Activated naive CD8-positive, alpha-beta T cell (primary cell): Measurements from ENCODE around the gene TXNDC11.

ENCODE experiments used
- H3K27ac Mint-ChIP-seq: one replicate; pipeline ENCODE4 v1.8.0; 2021; ENCODE audit warnings: mixed read lengths
- H3K27me3 Mint-ChIP-seq: one replicate; pipeline ENCODE4 v1.8.0; 2021; ENCODE audit warnings: mixed read lengths
- H3K36me3 Mint-ChIP-seq: one replicate; pipeline ENCODE4 v1.8.0; 2021; ENCODE audit warnings: mixed read lengths
- H3K4me1 Mint-ChIP-seq: one replicate; pipeline ENCODE4 v1.8.0; 2021; ENCODE audit warnings: low read depth, mixed read lengths
- H3K4me3 Mint-ChIP-seq: one replicate; pipeline ENCODE4 v1.8.0; 2021; ENCODE audit warnings: mild to moderate bottlenecking, mixed read lengths
- H3K9me3 Mint-ChIP-seq: one replicate; pipeline ENCODE4 v1.8.0; 2021; ENCODE audit warnings: low read depth, mixed read lengths

The TXNDC11 gene

GRCh38 chr16:11759163-11759834 lies 16.6 kb upstream of the TXNDC11 start:
- Mint-ChIP-seq H3K9me3 (no peaks in the 10 kb centered on the region), H3K4me1 (no peaks in the 10 kb centered on the region), H3K4me3 (no peak overlapping the region), H3K27ac (no peak overlapping the region), H3K36me3 (peaks cover 10% of the 10 kb centered on the region), H3K27me3 (no peaks in the 10 kb centered on the region)

GRCh38 chr16:11757671-11758545 lies 15.3 kb upstream of the TXNDC11 start:
- H3K9me3 Mint-ChIP-seq, result no peaks in the 10 kb centered on the region
- H3K36me3 Mint-ChIP-seq, result peaks cover 13% of the 10 kb centered on the region
- H3K27ac Mint-ChIP-seq, result no peak overlapping the region
- H3K27me3 Mint-ChIP-seq, result no peaks in the 10 kb centered on the region
- H3K4me1 Mint-ChIP-seq, result no peaks in the 10 kb centered on the region
- H3K4me3 Mint-ChIP-seq, result no peak overlapping the region

- Mint-ChIP-seq H3K36me3 (peaks cover 15% of the 10 kb centered on the region), H3K9me3 (no peaks in the 10 kb centered on the region), H3K27ac (no peak overlapping the region), H3K4me3 (no peak overlapping the region), H3K4me1 (no peaks in the 10 kb centered on the region), H3K27me3 (no peaks in the 10 kb centered on the region)
These were observed 13.6 kb upstream of the TXNDC11 start for GRCh38 chr16:11756248-11756647.

GRCh38 chr16:11755022-11755760 lies 12.5 kb upstream of the TXNDC11 start:
- Mint-ChIP-seq H3K27me3 (no peaks in the 10 kb centered on the region), H3K27ac (no peak overlapping the region), H3K4me1 (no peaks in the 10 kb centered on the region), H3K9me3 (no peaks in the 10 kb centered on the region), H3K4me3 (no peak overlapping the region), H3K36me3 (peaks cover 13% of the 10 kb centered on the region)

GRCh38 chr16:11752856-11753255 lies 10.2 kb upstream of the TXNDC11 start:
- Mint-ChIP-seq H3K27me3 (no peaks in the 10 kb centered on the region), H3K27ac (peak overlapping the region; percentile 24), H3K9me3 (no peaks in the 10 kb centered on the region), H3K4me3 (no peak overlapping the region), H3K36me3 (peaks cover 15% of the 10 kb centered on the region), H3K4me1 (no peaks in the 10 kb centered on the region)

GRCh38 chr16:11750056-11750455 lies 7.4 kb upstream of the TXNDC11 start:
- Mint-ChIP-seq H3K4me3 (no peak overlapping the region), H3K27ac (no peak overlapping the region), H3K36me3 (peaks cover 9% of the 10 kb centered on the region), H3K27me3 (no peaks in the 10 kb centered on the region), H3K4me1 (no peaks in the 10 kb centered on the region), H3K9me3 (no peaks in the 10 kb centered on the region)

GRCh38 chr16:11748404-11749254 lies 6.0 kb upstream of the TXNDC11 start:
- Mint-ChIP-seq H3K36me3 (peaks cover 9% of the 10 kb centered on the region), H3K27me3 (no peaks in the 10 kb centered on the region), H3K27ac (peak overlapping the region; percentile 34), H3K9me3 (no peaks in the 10 kb centered on the region), H3K4me1 (peaks cover 9% of the 10 kb centered on the region), H3K4me3 (no peak overlapping the region)

- Mint-ChIP-seq H3K27ac (no peak overlapping the region), H3K27me3 (no peaks in the 10 kb centered on the region), H3K4me1 (peaks cover 12% of the 10 kb centered on the region), H3K4me3 (no peak overlapping the region), H3K9me3 (no peaks in the 10 kb centered on the region), H3K36me3 (peaks cover 7% of the 10 kb centered on the region)
These were observed 5.3 kb upstream of the TXNDC11 start for GRCh38 chr16:11747949-11748403.

GRCh38 chr16:11744075-11744470 lies 1.4 kb upstream of the TXNDC11 start:
- H3K27me3 Mint-ChIP-seq, result no peaks in the 10 kb centered on the region
- peaks cover 40% of the 10 kb centered on the region for H3K4me1 Mint-ChIP-seq
- H3K4me3 Mint-ChIP-seq, result peak overlapping the region; percentile 91
- peak overlapping the region; percentile 92 for H3K27ac Mint-ChIP-seq
- H3K9me3 Mint-ChIP-seq, result no peaks in the 10 kb centered on the region
- H3K36me3 Mint-ChIP-seq, result no peaks in the 10 kb centered on the region

- no peaks in the 10 kb centered on the region for H3K9me3 Mint-ChIP-seq
- no peaks in the 10 kb centered on the region for H3K36me3 Mint-ChIP-seq
- peaks cover 46% of the 10 kb centered on the region for H3K4me1 Mint-ChIP-seq
- no peaks in the 10 kb centered on the region for H3K27me3 Mint-ChIP-seq
- H3K4me3 Mint-ChIP-seq, result peak overlapping the region; percentile 91
- peak overlapping the region; percentile 92 for H3K27ac Mint-ChIP-seq
These were observed 834 bp upstream of the TXNDC11 start for GRCh38 chr16:11743308-11744074.

- Mint-ChIP-seq H3K36me3 (peaks cover 5% of the 10 kb centered on the region), H3K4me3 (peak overlapping the region; percentile 97), H3K9me3 (no peaks in the 10 kb centered on the region), H3K27me3 (no peaks in the 10 kb centered on the region), H3K4me1 (peaks cover 53% of the 10 kb centered on the region), H3K27ac (peak overlapping the region; percentile 90)
These were observed 543 bp downstream of the TXNDC11 start for GRCh38 chr16:11742093-11742535.

- H3K4me1 Mint-ChIP-seq, result peaks cover 59% of the 10 kb centered on the region
- peak overlapping the region; percentile 90 for H3K27ac Mint-ChIP-seq
- H3K9me3 Mint-ChIP-seq, result no peaks in the 10 kb centered on the region
- H3K27me3 Mint-ChIP-seq, result no peaks in the 10 kb centered on the region
- H3K36me3 Mint-ChIP-seq, result peaks cover 5% of the 10 kb centered on the region
- H3K4me3 Mint-ChIP-seq, result peak overlapping the region; percentile 97
These were observed 2.1 kb downstream of the TXNDC11 start for GRCh38 chr16:11740567-11740966.

GRCh38 chr16:11738742-11739544 lies 3.7 kb downstream of the TXNDC11 start:
- H3K9me3 Mint-ChIP-seq, result no peaks in the 10 kb centered on the region
- peaks cover 10% of the 10 kb centered on the region for H3K36me3 Mint-ChIP-seq
- peaks cover 56% of the 10 kb centered on the region for H3K4me1 Mint-ChIP-seq
- H3K27me3 Mint-ChIP-seq, result no peaks in the 10 kb centered on the region
- peak overlapping the region; percentile 34 for H3K27ac Mint-ChIP-seq
- peak overlapping the region; percentile 72 for H3K4me3 Mint-ChIP-seq
